ENCODE data around the gene SPATA45. TPM values are rescaled to one million over a fixed set of nuclear protein-coding genes. Genes with fewer than 3 reads are reported as not detected.
"Not testable (repeated sequence)": the region's sequence is repeated elsewhere in the genome, so short reads cannot be mapped to it uniquely, and the experiment has no call there.

SPATA45 gene
- total RNA-seq, 1 donor from 2014 or later: not detected

- TF ChIP-seq CTCF (conservative IDR thresholded peaks at IDR 0.05): no peak
- DNase-seq (ENCODE audit: extremely low spot score, unreplicated experiment): no peak
- Mint-ChIP-seq H3K27ac (no peak overlapping the region), H3K27me3 (no peaks in the 10 kb centered on the region), H3K9me3 (no peaks in the 10 kb centered on the region), H3K4me3 (no peak overlapping the region), H3K4me1 (ENCODE audit: unreplicated experiment) (no peaks in the 10 kb centered on the region), H3K36me3 (no peaks in the 10 kb centered on the region)
Observed at GRCh38 chr1:212852105-212852688, 4.7 kb upstream of the SPATA45 start.

- not testable (repeated sequence) for H3K4me3 Mint-ChIP-seq; H3K27me3 Mint-ChIP-seq; H3K36me3 Mint-ChIP-seq; H3K27ac Mint-ChIP-seq; DNase-seq (ENCODE audit: extremely low spot score, unreplicated experiment); H3K9me3 Mint-ChIP-seq; H3K4me1 Mint-ChIP-seq (ENCODE audit: unreplicated experiment)
Observed at GRCh38 chr1:212844521-212844920, 2.9 kb downstream of the SPATA45 start.

DNA sequence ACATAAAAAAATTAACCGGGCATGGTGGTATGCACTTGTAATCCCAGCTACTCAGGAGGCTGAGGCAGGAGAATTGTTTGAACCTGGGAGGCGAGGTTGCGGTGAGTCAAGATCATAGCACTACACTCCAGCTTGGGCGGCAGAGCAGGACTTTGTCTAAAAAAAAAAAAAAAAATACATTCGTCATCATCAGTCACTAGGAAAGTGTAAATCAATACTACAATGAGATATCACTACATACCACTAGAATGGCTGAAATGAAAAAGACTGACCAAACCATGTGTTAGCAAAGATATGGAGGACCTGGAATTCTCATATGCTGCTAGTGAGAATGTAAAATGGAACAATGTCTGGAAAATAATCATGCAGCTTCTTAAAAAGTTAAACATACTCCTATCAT is 9.3 kb downstream of the SPATA45 start:
- Mint-ChIP-seq H3K4me3 (no peak overlapping the region), H3K27ac (no peak overlapping the region), H3K36me3 (no peaks in the 10 kb centered on the region), H3K27me3 (no peaks in the 10 kb centered on the region), H3K4me1 (ENCODE audit: unreplicated experiment) (no peaks in the 10 kb centered on the region), H3K9me3 (no peaks in the 10 kb centered on the region)
- DNase-seq (ENCODE audit: extremely low spot score, unreplicated experiment): no peak
- no peak for TF ChIP-seq CTCF (conservative IDR thresholded peaks at IDR 0.05)

DNA sequence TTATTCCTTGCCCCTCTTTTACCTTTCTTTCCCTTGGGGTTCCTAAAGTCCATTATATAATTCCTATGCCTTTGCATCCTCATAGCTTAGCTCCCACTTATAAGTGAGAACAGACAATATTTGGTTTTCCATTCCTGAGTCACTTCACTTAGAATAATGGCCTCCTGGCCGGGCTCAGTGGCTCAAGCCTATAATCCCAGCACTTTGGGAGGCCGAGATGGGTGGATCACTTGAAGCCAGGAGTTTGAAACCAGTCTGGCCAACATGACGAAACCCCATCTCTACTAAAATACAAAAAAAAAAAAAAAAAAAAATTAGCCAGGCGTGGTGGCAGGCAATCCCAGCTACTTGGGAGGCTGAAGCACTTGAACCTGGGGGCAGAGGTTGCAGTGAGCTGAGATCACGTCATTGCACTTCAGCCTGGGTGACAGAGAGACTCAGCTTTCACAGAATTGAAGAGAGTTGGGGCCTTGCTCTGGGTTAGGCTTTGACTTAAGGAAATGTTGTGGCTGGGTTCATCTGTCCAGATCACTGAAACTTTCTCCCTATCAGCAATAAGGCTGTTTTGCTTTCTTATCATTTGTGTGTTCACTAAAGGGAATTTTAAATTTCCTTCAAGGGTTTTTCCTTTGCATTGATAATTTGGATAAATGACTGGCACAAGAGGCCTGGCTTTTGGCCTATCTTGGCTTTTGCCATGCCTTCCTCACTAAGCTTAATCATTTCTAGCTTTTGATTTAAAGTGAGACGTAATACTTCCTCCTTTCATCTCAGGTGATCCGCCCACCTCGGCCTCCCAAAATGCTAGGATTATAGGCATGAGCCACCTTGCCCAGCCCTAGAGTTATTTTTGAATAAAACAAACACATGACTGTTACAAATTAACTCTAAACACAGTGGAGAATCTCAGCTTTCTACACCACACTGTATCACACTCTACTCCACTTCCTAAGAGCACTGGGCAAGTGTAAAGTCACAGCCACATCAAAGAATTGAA is 13.9 kb downstream of the SPATA45 start:
- not testable (repeated sequence) for H3K4me3 Mint-ChIP-seq; DNase-seq (ENCODE audit: extremely low spot score, unreplicated experiment); H3K9me3 Mint-ChIP-seq; H3K4me1 Mint-ChIP-seq (ENCODE audit: unreplicated experiment); H3K27me3 Mint-ChIP-seq; H3K36me3 Mint-ChIP-seq
- peak overlapping the region; percentile 72 for H3K27ac Mint-ChIP-seq

DNA sequence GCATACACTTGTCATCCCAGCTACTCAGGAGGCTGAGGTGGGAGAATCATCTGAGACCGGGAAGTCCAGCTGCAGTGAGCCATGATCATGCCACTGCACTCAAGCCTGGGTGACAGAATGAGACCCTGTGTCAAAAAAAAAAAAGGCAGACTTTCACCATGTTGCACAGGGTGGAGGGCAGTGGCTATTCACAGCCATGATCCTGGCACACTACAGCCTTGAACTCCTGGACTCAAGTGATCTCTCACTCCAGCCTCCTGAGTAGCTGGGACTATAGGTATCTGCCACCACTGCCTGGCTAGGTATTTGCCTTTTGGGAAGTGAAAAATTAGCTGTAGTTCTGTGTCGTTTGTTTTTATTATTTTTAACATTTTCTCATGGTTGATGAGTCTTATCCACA is 19.1 kb downstream of the SPATA45 start:
- no peak for DNase-seq (ENCODE audit: extremely low spot score, unreplicated experiment)
- TF ChIP-seq CTCF (conservative IDR thresholded peaks at IDR 0.05): no peak
- H3K27me3 Mint-ChIP-seq: no peaks in the 10 kb centered on the region
- no peak overlapping the region for H3K27ac Mint-ChIP-seq
- no peak overlapping the region for H3K4me3 Mint-ChIP-seq
- no peaks in the 10 kb centered on the region for H3K4me1 Mint-ChIP-seq (ENCODE audit: unreplicated experiment)
- H3K36me3 Mint-ChIP-seq: peaks cover 3% of the 10 kb centered on the region
- peaks cover 10% of the 10 kb centered on the region for H3K9me3 Mint-ChIP-seq

- Mint-ChIP-seq H3K9me3 (peaks cover 10% of the 10 kb centered on the region), H3K27ac (peak overlapping the region; percentile 77), H3K4me3 (no peak overlapping the region), H3K27me3 (no peaks in the 10 kb centered on the region), H3K4me1 (ENCODE audit: unreplicated experiment) (no peaks in the 10 kb centered on the region), H3K36me3 (peaks cover 3% of the 10 kb centered on the region)
- no peak for DNase-seq (ENCODE audit: extremely low spot score, unreplicated experiment)
- no peak for TF ChIP-seq CTCF (conservative IDR thresholded peaks at IDR 0.05)
Observed at GRCh38 chr1:212827831-212828278, 19.6 kb downstream of the SPATA45 start.
